Neuronal stem cell (in vitro differentiated cells): Measurements from ENCODE around the gene PID1.

Experiments used
- DNase-seq: peaks from one replicate; pipeline ENCODE4 v3.0.0-alpha.2; 2013; ENCODE audit warnings: low spot score
- H2AFZ ChIP-seq: one replicate; pipeline ENCODE4 v1.6.1; 2013; ENCODE audit warnings: mild to moderate bottlenecking, low read length, inconsistent platforms
- H2AK5ac ChIP-seq: 2 replicates; pipeline ENCODE4 v1.6.1; 2013; ENCODE audit warnings: low read depth, mild to moderate bottlenecking, inconsistent platforms, low read length, moderate library complexity, mixed read lengths
- H2BK120ac ChIP-seq: 2 replicates; pipeline ENCODE4 v1.6.1; 2013; ENCODE audit warnings: low read depth, mild to moderate bottlenecking, inconsistent platforms, low read length, moderate library complexity, mixed read lengths
- H2BK12ac ChIP-seq: one replicate; pipeline ENCODE4 v1.6.1; 2013; ENCODE audit warnings: low read length, inconsistent platforms
- H2BK15ac ChIP-seq: 2 replicates; pipeline ENCODE4 v1.6.1; 2013; ENCODE audit warnings: mild to moderate bottlenecking, low read length, inconsistent platforms, mixed read lengths
- H2BK5ac ChIP-seq: one replicate; pipeline ENCODE4 v1.6.1; 2013; ENCODE audit warnings: inconsistent platforms, mild to moderate bottlenecking, low read length, moderate library complexity
- H3K14ac ChIP-seq: one replicate; pipeline ENCODE4 v1.6.1; 2013; ENCODE audit warnings: low read length, inconsistent platforms
- H3K18ac ChIP-seq: 2 replicates; pipeline ENCODE4 v1.6.1; 2013; ENCODE audit warnings: low read length, inconsistent platforms
- H3K23ac ChIP-seq: 2 replicates; pipeline ENCODE4 v1.6.1; 2013; ENCODE audit warnings: low read depth, mild to moderate bottlenecking, mixed read lengths, low read length, inconsistent platforms; ENCODE audit not compliant: poor library complexity
- H3K27ac ChIP-seq: replicated peaks from 3 replicates; pipeline ENCODE4 v1.5.1; 2013; ENCODE audit warnings: low read length, inconsistent platforms
- H3K27me3 ChIP-seq, 3 experiments: 2 replicates each; pipeline ENCODE4 v1.6.1; 2013; ENCODE audit warnings: low read length in 3 of 3, mild to moderate bottlenecking in 2 of 3, inconsistent platforms in 1 of 3, low read depth in 1 of 3, mixed read lengths in 1 of 3, moderate library complexity in 1 of 3; ENCODE audit not compliant: control insufficient read depth in 3 of 3, insufficient read depth in 3 of 3
- H3K36me3 ChIP-seq, 2 donors: replicated peaks in 1 of 2; 2 replicates each; pipeline ENCODE4 v1.6.1; 2013; ENCODE audit warnings: low read length in 2 of 2; ENCODE audit not compliant: control insufficient read depth in 2 of 2, insufficient read depth in 2 of 2
- H3K4ac ChIP-seq: 2 replicates; pipeline ENCODE4 v1.6.1; 2013; ENCODE audit warnings: inconsistent platforms, mild to moderate bottlenecking, low read length, moderate library complexity
- H3K4me1 ChIP-seq, 2 donors: 1 replicate in 1 of 2; 2 replicates in 1 of 2; pipeline ENCODE4 v1.6.1; 2013; ENCODE audit warnings: low read length in 2 of 2, low read depth in 1 of 2; ENCODE audit not compliant: control insufficient read depth in 2 of 2, insufficient read depth in 1 of 2
- H3K4me2 ChIP-seq: one replicate; pipeline ENCODE4 v1.6.1; 2013; ENCODE audit warnings: mild to moderate bottlenecking, low read length, inconsistent platforms; ENCODE audit not compliant: insufficient read depth, poor library complexity, severe bottlenecking
- H3K4me3 ChIP-seq, 2 donors: 2 replicates each; pipeline ENCODE4 v1.5.1; 2013; ENCODE audit warnings: low read length in 2 of 2, mild to moderate bottlenecking in 2 of 2, inconsistent platforms in 1 of 2, moderate library complexity in 1 of 2
- H3K79me1 ChIP-seq: one replicate; pipeline ENCODE4 v1.6.1; 2013; ENCODE audit warnings: low read depth, mild to moderate bottlenecking, inconsistent platforms, low read length, moderate library complexity
- H3K9ac ChIP-seq: one replicate; pipeline ENCODE4 v1.6.1; 2013; ENCODE audit warnings: mild to moderate bottlenecking, low read depth, low read length, inconsistent platforms; ENCODE audit not compliant: poor library complexity
- H3K9me3 ChIP-seq, 2 donors: replicated peaks in 1 of 2; 2 replicates each; pipeline versions ENCODE3 to v1.6.1; 2013; ENCODE audit warnings: low read length in 2 of 2, mild to moderate bottlenecking in 2 of 2, inconsistent platforms in 1 of 2, low read depth in 1 of 2, mixed read lengths in 1 of 2, moderate library complexity in 1 of 2; ENCODE audit not compliant: control insufficient read depth in 2 of 2, insufficient read depth in 1 of 2
- H4K8ac ChIP-seq: one replicate; pipeline ENCODE4 v1.6.1; 2013; ENCODE audit warnings: low read depth, mild to moderate bottlenecking, inconsistent platforms, low read length, moderate library complexity
- H4K91ac ChIP-seq: one replicate; pipeline ENCODE4 v1.6.1; 2013; ENCODE audit warnings: low read length, low read depth, mild to moderate bottlenecking, inconsistent platforms; ENCODE audit not compliant: poor library complexity
- WGBS, 2 donors: extraction: QIAGEN DNeasy Blood & Tissue Kit; methylation state at CpG; one replicate each; pipeline ENCODE4 v1.1.7; 2013; ENCODE audit warnings: missing lambda C conversion rate in 2 of 2, mixed read lengths in 1 of 2; ENCODE audit not compliant: insufficient read length in 2 of 2, insufficient replicate concordance in 1 of 2; ENCODE audit errors: extremely low coverage in 2 of 2; 5-methylcytosine and 5-hydroxymethylcytosine counted together

Gene PID1

DNA sequence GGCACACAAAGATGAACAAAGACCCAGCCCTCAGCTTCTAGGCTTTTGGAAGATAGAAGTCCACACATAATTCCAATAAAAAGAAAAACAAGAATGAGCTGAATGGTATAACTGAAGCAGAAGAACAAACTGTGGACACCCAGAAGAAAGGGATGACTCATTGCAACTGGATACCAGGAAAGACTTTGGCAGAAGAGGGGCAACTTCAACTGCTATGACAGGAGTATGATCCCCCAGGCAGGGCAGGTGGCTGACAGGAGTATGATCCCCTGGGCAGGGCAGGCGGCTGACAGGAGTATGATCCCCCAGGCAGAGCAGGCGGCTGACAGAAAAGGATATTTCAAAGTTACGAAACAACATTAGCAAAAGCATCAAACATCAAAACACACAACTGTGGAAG lies 21.6 kb downstream of the PID1 start:
- no CpG with 5 or more reads among the region's 3 CpGs for WGBS, 2 donors
- no peak overlapping the region for H3K9ac ChIP-seq
- H3K4me3 ChIP-seq = no peak overlapping the region
- no peak overlapping the region for H2BK12ac ChIP-seq
- no peak overlapping the region for H2BK15ac ChIP-seq
- peaks cover 0 to 3% of the 10 kb centered on the region in 2 donors for H3K4me1 ChIP-seq
- H2BK120ac ChIP-seq = no peak overlapping the region
- H2BK5ac ChIP-seq = no peak overlapping the region
- no peak overlapping the region for H3K23ac ChIP-seq
- no peaks in the 10 kb centered on the region for H3K36me3 ChIP-seq
- no peaks in the 10 kb centered on the region for H3K27me3 ChIP-seq
- no peak overlapping the region for H2AK5ac ChIP-seq
- H3K4ac ChIP-seq = no peak overlapping the region
- no peak overlapping the region for H3K4me2 ChIP-seq
- no peak overlapping the region for H2AFZ ChIP-seq
- H3K14ac ChIP-seq = no peak overlapping the region
- no peak overlapping the region for H4K8ac ChIP-seq
- H3K9me3 ChIP-seq = no peaks in the 10 kb centered on the region
- H3K27ac ChIP-seq = no peak overlapping the region
- H4K91ac ChIP-seq = no peak overlapping the region
- H3K79me1 ChIP-seq = no peaks in the 10 kb centered on the region
- no peak overlapping the region for H3K18ac ChIP-seq
- no peak for DNase-seq

DNA sequence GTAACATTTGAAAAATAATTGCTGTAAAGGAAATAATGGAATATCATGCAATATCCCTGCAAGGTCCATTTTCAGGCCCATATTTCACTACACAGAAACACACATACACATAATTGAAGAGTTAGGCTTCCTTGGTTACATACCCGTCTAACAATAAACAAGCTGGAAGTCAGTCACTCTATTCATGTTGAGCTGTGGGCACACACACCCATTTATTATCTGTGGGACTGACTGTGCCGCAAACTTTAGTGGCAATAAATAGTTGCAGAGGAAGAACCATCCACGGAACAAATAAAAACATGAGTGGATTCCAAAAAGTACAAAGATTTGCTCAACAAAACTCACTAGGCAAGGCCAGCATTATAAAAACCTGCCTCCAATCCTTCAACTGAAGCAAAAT lies 24.8 kb downstream of the PID1 start:
- H3K27me3 ChIP-seq = no peaks in the 10 kb centered on the region
- H4K91ac ChIP-seq = no peak overlapping the region
- no peak overlapping the region for H2AK5ac ChIP-seq
- no peak overlapping the region for H3K14ac ChIP-seq
- H3K23ac ChIP-seq = no peak overlapping the region
- no peaks in the 10 kb centered on the region for H3K79me1 ChIP-seq
- DNase-seq = no peak
- WGBS, 2 donors = no CpG with 5 or more reads among the region's 3 CpGs
- H3K9ac ChIP-seq = no peak overlapping the region
- H3K4me1 ChIP-seq = peaks cover 0 to 1% of the 10 kb centered on the region in 2 donors
- no peak overlapping the region for H4K8ac ChIP-seq
- no peaks in the 10 kb centered on the region for H3K36me3 ChIP-seq
- no peak overlapping the region for H2BK12ac ChIP-seq
- no peak overlapping the region for H3K27ac ChIP-seq
- no peak overlapping the region for H2BK120ac ChIP-seq
- H3K4me2 ChIP-seq = no peak overlapping the region
- H3K4ac ChIP-seq = no peak overlapping the region
- no peak overlapping the region for H3K18ac ChIP-seq
- H2AFZ ChIP-seq = no peak overlapping the region
- H3K4me3 ChIP-seq = no peak overlapping the region
- no peak overlapping the region for H2BK5ac ChIP-seq
- peaks cover 0 to 3% of the 10 kb centered on the region in 2 donors for H3K9me3 ChIP-seq
- no peak overlapping the region for H2BK15ac ChIP-seq

DNA sequence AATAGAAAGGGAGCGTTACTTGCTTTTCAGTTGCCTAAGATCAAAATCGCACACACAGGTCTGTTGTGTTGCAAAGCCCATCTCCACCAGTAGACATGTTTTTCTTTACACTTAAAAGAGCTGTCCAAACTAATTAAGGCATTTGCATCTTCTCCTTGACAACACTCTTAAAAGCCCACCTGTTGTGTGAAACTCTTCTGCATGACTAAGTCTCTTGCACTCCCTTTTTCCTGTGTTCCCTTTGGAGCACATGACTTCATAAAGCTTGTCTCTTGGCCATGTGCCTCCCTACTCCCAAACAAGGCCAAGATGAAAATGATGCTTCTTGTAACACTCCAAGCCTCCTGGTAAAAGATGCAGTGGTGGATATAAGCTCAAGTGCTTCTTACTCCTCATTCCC lies 26.1 kb downstream of the PID1 start:
- no peak overlapping the region for H4K8ac ChIP-seq
- no peak overlapping the region for H3K4ac ChIP-seq
- H4K91ac ChIP-seq = no peak overlapping the region
- no CpG with 5 or more reads among the region's 2 CpGs for WGBS, 2 donors
- H3K9me3 ChIP-seq = peaks cover 0 to 3% of the 10 kb centered on the region in 2 donors
- H3K36me3 ChIP-seq = no peaks in the 10 kb centered on the region
- H2BK15ac ChIP-seq = no peak overlapping the region
- H3K23ac ChIP-seq = no peak overlapping the region
- H3K79me1 ChIP-seq = no peaks in the 10 kb centered on the region
- H2BK120ac ChIP-seq = no peak overlapping the region
- H2BK12ac ChIP-seq = no peak overlapping the region
- H3K27ac ChIP-seq = no peak overlapping the region
- H3K14ac ChIP-seq = no peak overlapping the region
- H2AK5ac ChIP-seq = no peak overlapping the region
- H2AFZ ChIP-seq = no peak overlapping the region
- no peak for DNase-seq
- H2BK5ac ChIP-seq = no peak overlapping the region
- H3K27me3 ChIP-seq = no peaks in the 10 kb centered on the region
- no peak overlapping the region for H3K18ac ChIP-seq
- no peak overlapping the region for H3K4me2 ChIP-seq
- H3K9ac ChIP-seq = no peak overlapping the region
- H3K4me1 ChIP-seq = peaks cover 0 to 1% of the 10 kb centered on the region in 2 donors
- H3K4me3 ChIP-seq = no peak overlapping the region

DNA sequence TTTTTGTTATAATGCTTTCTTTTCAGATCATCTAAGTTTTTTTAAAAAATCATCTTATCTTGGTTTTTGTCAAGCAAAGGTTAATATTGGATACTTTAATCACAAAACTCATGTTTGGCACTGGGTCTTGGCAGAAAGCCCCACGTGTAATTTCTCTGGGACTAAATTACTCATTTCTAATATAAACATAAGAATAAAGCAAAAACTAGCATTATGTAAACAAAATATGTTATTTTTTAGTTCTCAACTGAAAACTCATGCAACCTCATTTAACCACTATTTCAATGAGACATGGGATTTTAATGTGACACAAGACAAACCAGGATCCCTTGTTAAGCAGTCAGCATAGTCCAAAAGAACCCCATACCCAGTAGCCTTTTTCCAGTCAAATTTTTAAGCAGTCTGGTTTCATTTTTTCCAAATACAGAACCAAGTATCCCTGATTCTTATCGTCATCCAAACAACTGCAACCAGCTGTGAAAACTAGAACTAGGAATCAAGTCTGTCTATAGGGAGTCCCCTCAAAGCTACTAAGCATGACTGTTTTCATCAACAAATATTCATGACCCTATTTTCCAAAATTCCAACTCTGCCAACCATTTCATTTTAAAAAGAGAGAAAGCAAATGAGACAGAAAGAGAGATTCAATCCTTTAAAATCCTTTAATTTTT lies 27.1 kb downstream of the PID1 start:
- H3K79me1 ChIP-seq = no peaks in the 10 kb centered on the region
- no CpG with 5 or more reads among the region's 2 CpGs for WGBS, 2 donors
- no peak overlapping the region for H2BK120ac ChIP-seq
- H3K4ac ChIP-seq = no peak overlapping the region
- no peaks in the 10 kb centered on the region for H3K36me3 ChIP-seq
- H3K4me1 ChIP-seq = peaks cover 0 to 1% of the 10 kb centered on the region in 2 donors
- H3K4me3 ChIP-seq = no peak overlapping the region
- H2AFZ ChIP-seq = no peak overlapping the region
- H3K27ac ChIP-seq = no peak overlapping the region
- H3K9me3 ChIP-seq = peaks cover 0 to 3% of the 10 kb centered on the region in 2 donors
- H3K4me2 ChIP-seq = no peak overlapping the region
- H3K23ac ChIP-seq = no peak overlapping the region
- no peak overlapping the region for H4K91ac ChIP-seq
- no peak overlapping the region for H3K9ac ChIP-seq
- no peak overlapping the region for H4K8ac ChIP-seq
- no peak overlapping the region for H2BK5ac ChIP-seq
- H2BK12ac ChIP-seq = no peak overlapping the region
- no peak overlapping the region for H2AK5ac ChIP-seq
- no peak overlapping the region for H3K14ac ChIP-seq
- no peak overlapping the region for H3K18ac ChIP-seq
- H2BK15ac ChIP-seq = no peak overlapping the region
- H3K27me3 ChIP-seq = no peaks in the 10 kb centered on the region
- no peak for DNase-seq
